HS-27A (cell line): Measurements from ENCODE around the gene RGS17.

Experiments
- DNase-seq: peaks from one replicate; pipeline ENCODE4 v3.0.0-alpha.2; 2012; ENCODE audit warnings: low read depth, missing footprints

Gene RGS17

GRCh38 chr6:153084393-153084792, 46.7 kb downstream of the RGS17 start:
- no peak for DNase-seq

- no peak for DNase-seq
These were observed 47.2 kb downstream of the RGS17 start for GRCh38 chr6:153083869-153084268.

GRCh38 chr6:153081914-153082313, 49.2 kb downstream of the RGS17 start:
- DNase-seq = no peak

- DNase-seq = no peak
These were observed 54.7 kb downstream of the RGS17 start for GRCh38 chr6:153076431-153076830.

GRCh38 chr6:153074761-153075160, 56.3 kb downstream of the RGS17 start:
- DNase-seq = no peak

- no peak for DNase-seq
These were observed 57.2 kb downstream of the RGS17 start for GRCh38 chr6:153073841-153074240.

- no peak for DNase-seq
These were observed 60.3 kb downstream of the RGS17 start for GRCh38 chr6:153070756-153071155.

- no peak for DNase-seq
These were observed 61.2 kb downstream of the RGS17 start for GRCh38 chr6:153069897-153070296.

- no peak for DNase-seq
These were observed 65.9 kb downstream of the RGS17 start for GRCh38 chr6:153065222-153065621.

- no peak for DNase-seq
These were observed 67.1 kb downstream of the RGS17 start for GRCh38 chr6:153063936-153064335.

GRCh38 chr6:153062516-153062915, 68.6 kb downstream of the RGS17 start:
- no peak for DNase-seq

- DNase-seq = no peak
These were observed 71.3 kb downstream of the RGS17 start for GRCh38 chr6:153059757-153060156.

- no peak for DNase-seq
These were observed 71.8 kb downstream of the RGS17 start for GRCh38 chr6:153059311-153059710.

GRCh38 chr6:153058909-153059308, 72.2 kb downstream of the RGS17 start:
- DNase-seq = no peak

GRCh38 chr6:153058291-153058690, 72.8 kb downstream of the RGS17 start:
- DNase-seq = no peak

- no peak for DNase-seq
These were observed 74.8 kb downstream of the RGS17 start for GRCh38 chr6:153056308-153056707.

- no peak for DNase-seq
These were observed 79.3 kb downstream of the RGS17 start for GRCh38 chr6:153051801-153052200.

GRCh38 chr6:153048631-153049030, 82.5 kb downstream of the RGS17 start:
- no peak for DNase-seq

GRCh38 chr6:153047386-153047785, 83.7 kb downstream of the RGS17 start:
- no peak for DNase-seq

- DNase-seq = no peak
These were observed 85.8 kb downstream of the RGS17 start for GRCh38 chr6:153045271-153045670.

GRCh38 chr6:153044295-153044694, 86.8 kb downstream of the RGS17 start:
- DNase-seq = no peak

GRCh38 chr6:153043719-153044118, 87.4 kb downstream of the RGS17 start:
- no peak for DNase-seq

- no peak for DNase-seq
These were observed 92.6 kb downstream of the RGS17 start for GRCh38 chr6:153038378-153039057.

- no peak for DNase-seq
These were observed 96.9 kb downstream of the RGS17 start for GRCh38 chr6:153034139-153034538.
